Measurements from ENCODE around the gene SLC25A10.

Gene SLC25A10

GRCh38 chr17:81741594-81742452 is 29.7 kb downstream of the SLC25A10 start:
- H3K36me3 ChIP-seq (ENCODE audit: control insufficient read depth in 2 of 2, insufficient read depth in 1 of 2, low read length in 2 of 2): no peaks in the 10 kb centered on the region
- no peaks in the 10 kb centered on the region for H3K4me1 ChIP-seq (ENCODE audit: control insufficient read depth, insufficient read depth, low read length)
- no peaks in the 10 kb centered on the region for H3K9me3 ChIP-seq (ENCODE audit: control insufficient read depth, insufficient read depth, low read depth, low read length)
- no peak overlapping the region for H3K27ac ChIP-seq (ENCODE audit: extremely low read depth, low read depth, low read length)
- no peak overlapping the region for H3K4me3 ChIP-seq (ENCODE audit: low read depth, low read length)
- ChIA-PET POLR2A (no interaction called here), CTCF (no interaction called here)
- TF ChIP-seq ZNF621 (tag by site-specific recombination; IDR thresholded peaks at IDR 0.05) (no peak), KLF9 (tag by site-specific recombination; IDR thresholded peaks at IDR 0.05; ENCODE audit: low read depth) (peak; percentile 39; the same call in 1 of the 2 replicates), ZNF747 (tag by site-specific recombination; IDR thresholded peaks at IDR 0.05) (no peak), ZBTB20 (tag by site-specific recombination; IDR thresholded peaks at IDR 0.05) (peak; percentile 43; the same call in 1 of the 2 replicates), ZNF521 (tag by site-specific recombination; IDR thresholded peaks at IDR 0.05) (no peak), ZNF544 (tag by site-specific recombination; IDR thresholded peaks at IDR 0.05) (no peak), KLF8 (tag by site-specific recombination; IDR thresholded peaks at IDR 0.05) (peak; percentile 74), CTCF (tag by site-specific recombination; IDR thresholded peaks at IDR 0.05) (no peak), ZNF677 (tag by site-specific recombination; IDR thresholded peaks at IDR 0.05) (no peak), FEZF1 (tag by site-specific recombination; IDR thresholded peaks at IDR 0.05) (no peak), ZNF830 (tag by site-specific recombination; IDR thresholded peaks at IDR 0.05; ENCODE audit: low read depth) (no peak), ZNF600 (tag by site-specific recombination; IDR thresholded peaks at IDR 0.05) (no peak), KLF10 (tag by site-specific recombination; IDR thresholded peaks at IDR 0.05) (no peak), ZSCAN4 (tag by site-specific recombination; IDR thresholded peaks at IDR 0.05) (peak; percentile 52), ZBTB10 (tag by site-specific recombination; IDR thresholded peaks at IDR 0.05) (peak; percentile 54; the same call in 1 of the 2 replicates), ZNF555 (tag by site-specific recombination; conservative IDR thresholded peaks at IDR 0.05) (no peak), ZNF266 (tag by site-specific recombination; IDR thresholded peaks at IDR 0.05; ENCODE audit: low read depth) (peak; percentile 50; the same call in 1 of the 2 replicates), ZNF169 (tag by site-specific recombination; IDR thresholded peaks at IDR 0.05) (no peak), ZNF404 (tag by site-specific recombination; IDR thresholded peaks at IDR 0.05) (no peak), ZNF398 (tag by site-specific recombination; IDR thresholded peaks at IDR 0.05) (peak; percentile 42; the same call in 1 of the 2 replicates), ZNF274 (IDR thresholded peaks at IDR 0.05; ENCODE audit: low read length) (no peak), ZNF274 (tag by site-specific recombination; IDR thresholded peaks at IDR 0.05; ENCODE audit: borderline replicate concordance) (no peak), KLF17 (tag by site-specific recombination; IDR thresholded peaks at IDR 0.05) (peak; percentile 60; the same call in 1 of the 2 replicates), INSM2 (tag by site-specific recombination; IDR thresholded peaks at IDR 0.05) (no peak), ZNF488 (tag by site-specific recombination; IDR thresholded peaks at IDR 0.05) (no peak; the same call in 1 of the 2 replicates), ZNF155 (tag by site-specific recombination; IDR thresholded peaks at IDR 0.05) (peak; percentile 66; the same call in 1 of the 2 replicates), ZNF571 (tag by site-specific recombination; IDR thresholded peaks at IDR 0.05) (no peak)
